AG10803 (cell line): Measurements from ENCODE around the gene MAGEB3.
"Not testable (repeated sequence)": the region's sequence is repeated elsewhere in the genome, so short reads cannot be mapped to it uniquely, and the experiment has no call there.

Source experiments
- DNase-seq: peaks from one replicate; pipeline ENCODE4 v3.0.0; 2010; ENCODE audit warnings: low read depth
- H3K4me3 ChIP-seq: 2 replicates; pipeline ENCODE4 v1.5.1; 2011; ENCODE audit warnings: mild to moderate bottlenecking, low read length, control low read depth
- TF ChIP-seq, protein P1 (sequence below): conservative IDR thresholded peaks from 2 replicates; pipeline ENCODE4 v1.5.1; 2011; ENCODE audit warnings: mild to moderate bottlenecking, low read length, control low read depth, inconsistent platforms

MAGEB3 gene, protein sequence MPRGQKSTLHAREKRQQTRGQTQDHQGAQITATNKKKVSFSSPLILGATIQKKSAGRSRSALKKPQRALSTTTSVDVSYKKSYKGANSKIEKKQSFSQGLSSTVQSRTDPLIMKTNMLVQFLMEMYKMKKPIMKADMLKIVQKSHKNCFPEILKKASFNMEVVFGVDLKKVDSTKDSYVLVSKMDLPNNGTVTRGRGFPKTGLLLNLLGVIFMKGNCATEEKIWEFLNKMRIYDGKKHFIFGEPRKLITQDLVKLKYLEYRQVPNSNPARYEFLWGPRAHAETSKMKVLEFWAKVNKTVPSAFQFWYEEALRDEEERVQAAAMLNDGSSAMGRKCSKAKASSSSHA

DNA sequence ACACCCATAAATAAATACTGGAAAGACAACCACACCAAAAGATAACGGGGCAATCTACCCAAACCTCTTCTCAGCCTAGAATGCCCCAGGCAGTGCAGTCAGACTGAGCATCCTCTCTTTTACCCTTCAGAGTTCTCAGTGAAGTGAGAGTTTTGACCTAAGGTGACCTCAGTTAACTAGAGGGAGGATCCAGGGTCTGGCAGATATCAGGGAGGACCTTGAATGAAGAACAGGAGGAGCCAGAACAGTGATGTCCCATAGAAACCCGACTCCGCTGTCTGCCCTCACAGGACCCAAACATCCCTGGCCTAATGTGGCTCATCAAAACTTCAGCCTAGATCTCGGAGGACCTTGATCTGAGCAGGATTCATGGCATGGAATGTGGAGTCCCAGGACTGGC is at the start of gene MAGEB3:
Gene MAGEB3, plus strand, starts transcription at position 263 of the 400 bp plus-strand sequence. CDS start 5,268 bp downstream, outside the sequence.
- no peak within 1 kb of the TSS for H3K4me3 ChIP-seq
- TF ChIP-seq, protein P1, sequence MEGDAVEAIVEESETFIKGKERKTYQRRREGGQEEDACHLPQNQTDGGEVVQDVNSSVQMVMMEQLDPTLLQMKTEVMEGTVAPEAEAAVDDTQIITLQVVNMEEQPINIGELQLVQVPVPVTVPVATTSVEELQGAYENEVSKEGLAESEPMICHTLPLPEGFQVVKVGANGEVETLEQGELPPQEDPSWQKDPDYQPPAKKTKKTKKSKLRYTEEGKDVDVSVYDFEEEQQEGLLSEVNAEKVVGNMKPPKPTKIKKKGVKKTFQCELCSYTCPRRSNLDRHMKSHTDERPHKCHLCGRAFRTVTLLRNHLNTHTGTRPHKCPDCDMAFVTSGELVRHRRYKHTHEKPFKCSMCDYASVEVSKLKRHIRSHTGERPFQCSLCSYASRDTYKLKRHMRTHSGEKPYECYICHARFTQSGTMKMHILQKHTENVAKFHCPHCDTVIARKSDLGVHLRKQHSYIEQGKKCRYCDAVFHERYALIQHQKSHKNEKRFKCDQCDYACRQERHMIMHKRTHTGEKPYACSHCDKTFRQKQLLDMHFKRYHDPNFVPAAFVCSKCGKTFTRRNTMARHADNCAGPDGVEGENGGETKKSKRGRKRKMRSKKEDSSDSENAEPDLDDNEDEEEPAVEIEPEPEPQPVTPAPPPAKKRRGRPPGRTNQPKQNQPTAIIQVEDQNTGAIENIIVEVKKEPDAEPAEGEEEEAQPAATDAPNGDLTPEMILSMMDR, result no peak

DNA sequence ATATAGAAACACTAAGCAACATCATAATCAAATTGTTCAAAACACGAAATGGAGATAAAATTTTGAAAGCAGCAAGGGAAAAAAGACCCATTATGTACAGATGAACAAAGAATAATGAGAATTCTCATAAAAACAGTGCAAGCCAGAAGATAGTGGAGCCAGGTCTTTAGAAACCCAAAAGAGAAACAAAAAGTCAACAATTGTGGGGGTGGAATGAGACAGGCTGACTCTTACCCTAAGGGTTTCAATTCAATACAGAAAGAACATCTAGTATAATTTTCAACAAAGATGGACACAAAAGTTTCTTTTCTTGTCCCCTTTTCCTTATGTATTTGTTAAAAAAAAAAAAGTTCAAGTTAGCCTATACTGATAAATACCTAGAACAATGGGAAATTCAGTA is 49.1 kb upstream of the MAGEB3 start:
- TF ChIP-seq, protein P1, result no peak
- DNase-seq, result no peak
- no peak overlapping the region for H3K4me3 ChIP-seq

More for the DNA sequence above, at the start of gene MAGEB3:
- no peak for DNase-seq

DNA sequence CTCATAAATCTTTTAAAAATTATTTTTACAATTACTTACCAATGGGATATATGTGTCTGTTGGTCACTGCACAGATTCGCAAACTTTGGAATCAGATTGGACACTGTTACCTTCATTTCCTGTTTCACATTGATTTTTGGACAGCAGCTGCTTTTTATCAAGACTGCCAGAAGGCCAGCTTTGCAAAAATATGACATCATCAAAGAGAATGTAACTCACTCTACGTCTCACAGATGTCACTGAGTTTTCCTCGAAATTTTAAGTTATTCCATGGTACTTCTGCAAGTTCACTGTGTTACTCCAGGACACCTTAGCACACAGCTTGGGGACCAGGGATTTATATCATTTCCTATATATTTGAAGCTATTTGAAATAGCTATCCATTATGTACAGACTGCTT is 46.9 kb upstream of the MAGEB3 start:
- TF ChIP-seq, protein P1, result no peak
- DNase-seq, result no peak
- H3K4me3 ChIP-seq, result no peak overlapping the region

DNA sequence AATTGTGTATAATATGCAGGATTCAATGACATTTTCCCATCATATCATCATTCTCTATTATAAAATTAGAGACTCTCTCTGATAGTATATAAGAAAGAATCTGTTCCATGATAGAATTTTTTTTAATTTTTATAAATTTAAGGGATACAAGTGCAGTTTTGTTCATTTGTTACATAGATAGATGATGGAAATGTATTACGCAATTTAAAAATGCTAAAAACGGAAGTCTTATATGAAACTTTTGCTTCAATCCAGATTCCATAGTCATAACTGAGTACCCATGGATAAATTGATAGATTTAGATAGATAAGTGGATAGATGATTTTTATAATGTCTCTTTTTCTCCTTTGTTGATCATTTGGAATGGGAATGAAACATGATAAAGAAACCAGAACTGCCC is 40.0 kb upstream of the MAGEB3 start:
- no peak for DNase-seq
- TF ChIP-seq, protein P1, result no peak
- H3K4me3 ChIP-seq, result no peak overlapping the region

DNA sequence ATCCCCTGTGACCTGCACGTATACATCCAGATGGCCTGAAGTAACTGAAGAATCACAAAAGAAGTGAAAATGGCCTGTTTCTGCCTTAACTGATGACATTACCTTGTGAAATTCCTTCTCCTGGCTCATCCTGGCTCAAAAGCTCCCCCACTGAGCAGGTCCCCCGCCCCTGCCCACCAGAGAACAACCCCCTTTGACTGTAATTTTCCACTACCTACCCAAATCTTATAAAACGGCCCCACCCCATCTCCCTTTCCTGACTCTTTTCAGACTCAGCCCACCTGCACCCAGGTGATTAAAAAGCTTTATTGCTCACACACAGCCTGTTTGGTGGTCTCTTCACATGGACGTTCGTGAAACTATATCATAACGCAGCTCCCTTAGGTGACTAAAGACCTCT is 36.5 kb upstream of the MAGEB3 start:
- not testable (repeated sequence) for H3K4me3 ChIP-seq, DNase-seq

DNA sequence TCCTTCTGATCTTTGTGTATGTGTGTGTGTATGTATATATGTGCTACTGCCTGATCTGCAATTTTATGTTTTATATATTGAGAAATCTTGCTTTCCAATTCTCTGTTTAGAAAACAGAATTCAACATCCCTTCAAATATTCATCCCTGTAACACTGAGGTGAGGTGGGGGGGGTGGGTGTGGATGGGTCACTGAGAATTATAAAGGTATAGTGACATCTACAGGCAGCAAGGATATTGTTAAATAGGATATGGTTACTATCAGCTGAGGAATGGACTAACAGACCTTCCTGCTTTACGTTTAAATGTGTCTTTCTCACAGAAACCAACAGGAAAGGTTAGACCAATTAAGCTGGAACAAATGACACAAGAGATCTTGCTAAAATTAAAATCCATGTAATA is 34.1 kb upstream of the MAGEB3 start:
- no peak overlapping the region for H3K4me3 ChIP-seq
- no peak for DNase-seq
- TF ChIP-seq, protein P1, result peak; percentile 22; the same call in 1 of the 2 replicates

DNA sequence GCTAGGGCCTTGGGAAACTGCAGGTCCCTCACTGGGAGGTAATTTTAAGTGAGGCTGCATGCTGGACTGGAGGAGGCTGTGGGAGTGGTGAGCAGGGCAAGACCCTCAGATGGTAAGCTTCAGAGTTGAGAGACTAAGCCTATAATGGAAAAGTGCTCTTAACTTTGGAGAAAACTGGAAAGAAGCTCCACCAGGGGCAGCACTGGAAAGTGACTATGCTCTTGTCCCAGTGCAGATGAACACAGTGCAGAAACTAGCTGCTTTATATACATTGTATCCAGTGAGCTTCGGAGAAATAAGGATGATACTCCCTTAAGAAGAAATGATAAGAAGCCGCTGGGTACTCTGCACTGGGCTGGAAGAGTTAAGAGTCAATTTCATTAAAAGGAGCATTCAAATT is 18.3 kb upstream of the MAGEB3 start:
- TF ChIP-seq, protein P1, result no peak
- DNase-seq, result no peak
- H3K4me3 ChIP-seq, result no peak overlapping the region
